Loucy (cell line): ENCODE measurements around the gene RIT2.

Experiments used
- H2AFZ ChIP-seq: fragments of 200-600 bp; sonication (generic); 2 replicates; pipeline ENCODE4 v1.6.0; 2016; ENCODE audit warnings: antibody characterized with exemption, mild to moderate bottlenecking, low read length, moderate library complexity
- H3F3A ChIP-seq: fragments of 200-600 bp; 2 replicates; pipeline ENCODE4 v1.6.0; 2016; ENCODE audit warnings: antibody characterized with exemption, low read depth, mild to moderate bottlenecking
- H3K27me3 ChIP-seq: fragments of 200-600 bp; sonication (generic); 2 replicates; pipeline ENCODE4 v1.6.1; 2014; ENCODE audit warnings: low read length, mild to moderate bottlenecking; ENCODE audit not compliant: insufficient read depth, poor library complexity, severe bottlenecking
- H3K36me3 ChIP-seq: fragments of 200-600 bp; sonication (generic); 2 replicates; pipeline ENCODE4 v1.6.1; 2016; ENCODE audit warnings: low read length; ENCODE audit not compliant: insufficient read depth
- H3K4me1 ChIP-seq: fragments of 200-600 bp; sonication (generic); 2 replicates; pipeline ENCODE4 v1.5.1; 2014; ENCODE audit warnings: low read length, mild to moderate bottlenecking; ENCODE audit not compliant: insufficient read depth, poor library complexity, severe bottlenecking
- H3K4me2 ChIP-seq: fragments of 200-600 bp; sonication (generic); 2 replicates; pipeline ENCODE4 v1.6.0; 2014; ENCODE audit warnings: antibody characterized with exemption, low read length, low read depth, mild to moderate bottlenecking; ENCODE audit not compliant: poor library complexity, severe bottlenecking
- H3K4me3 ChIP-seq: fragments of 200-600 bp; sonication (generic); 2 replicates; pipeline ENCODE4 v1.5.1; 2014; ENCODE audit warnings: low read length, mild to moderate bottlenecking, mixed read lengths; ENCODE audit not compliant: poor library complexity, severe bottlenecking
- H3K79me2 ChIP-seq: fragments of 200-600 bp; sonication (generic); 2 replicates; pipeline ENCODE4 v1.6.1; 2014; ENCODE audit warnings: low read length; ENCODE audit not compliant: insufficient read depth
- H3K9ac ChIP-seq: fragments of 200-600 bp; sonication (generic); 2 replicates; pipeline ENCODE4 v1.6.0; 2014; ENCODE audit warnings: mild to moderate bottlenecking, low read depth, low read length, moderate library complexity; ENCODE audit not compliant: poor library complexity, severe bottlenecking
- H3K9me2 ChIP-seq: fragments of 200-600 bp; sonication (generic); replicated peaks from 2 replicates; pipeline ENCODE4 v1.6.1; 2016; ENCODE audit warnings: low read depth, low read length, mixed read lengths
- H3K9me3 ChIP-seq: fragments of 200-600 bp; sonication (generic); 2 replicates; pipeline ENCODE4 v1.6.1; 2014; ENCODE audit warnings: mild to moderate bottlenecking, antibody characterized with exemption, low read length, low read depth; ENCODE audit not compliant: insufficient read depth
- H4K20me1 ChIP-seq: fragments of 200-600 bp; sonication (generic); 2 replicates; pipeline ENCODE4 v1.6.0; 2014; ENCODE audit warnings: antibody characterized with exemption, low read length, mild to moderate bottlenecking; ENCODE audit not compliant: insufficient read depth, poor library complexity, severe bottlenecking
- CTCF ChIP-seq: fragments of 200-600 bp; sonication (generic); conservative IDR thresholded peaks from 2 replicates; pipeline ENCODE4 v1.5.1; 2014; ENCODE audit warnings: mild to moderate bottlenecking, antibody characterized with exemption, low read length
- EZH2phosphoT487 ChIP-seq: fragments of 200-600 bp; IDR thresholded peaks from 2 replicates; pipeline ENCODE4 v1.6.1; 2018; ENCODE audit warnings: antibody characterized with exemption, mild to moderate bottlenecking, moderate library complexity, borderline replicate concordance

Gene RIT2

DNA sequence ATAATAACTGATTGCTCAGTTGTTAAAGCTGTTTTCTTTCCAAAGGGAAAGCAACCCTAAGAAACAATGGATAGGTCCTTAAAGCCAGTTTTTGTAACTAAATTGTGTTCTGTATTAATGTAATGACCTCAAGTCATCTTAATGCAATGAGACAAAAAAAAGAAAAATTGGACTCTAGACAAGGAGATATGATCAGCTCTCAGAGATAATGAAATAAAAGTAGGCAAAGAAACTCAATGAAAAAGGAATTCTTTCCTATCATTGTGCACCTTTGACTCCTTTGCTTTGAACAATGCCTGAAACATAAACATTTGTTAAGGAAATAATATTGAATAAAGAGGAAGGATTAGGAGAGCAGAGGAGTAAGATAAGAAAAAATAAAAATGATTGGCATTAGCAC, 86.1 kb downstream of the RIT2 start:
- Histone ChIP-seq H3K9me3 (no peaks in the 10 kb centered on the region), H2AFZ (no peak overlapping the region), H3K79me2 (no peaks in the 10 kb centered on the region), H3K9ac (no peak overlapping the region), H3F3A (no peaks in the 10 kb centered on the region), H3K4me3 (no peak overlapping the region), H3K4me2 (no peak overlapping the region), H3K27me3 (no peaks in the 10 kb centered on the region), H4K20me1 (no peaks in the 10 kb centered on the region), H3K9me2 (no peaks in the 10 kb centered on the region), H3K4me1 (no peaks in the 10 kb centered on the region), H3K36me3 (no peaks in the 10 kb centered on the region)
- no peak for TF ChIP-seq EZH2phosphoT487
- TF ChIP-seq CTCF = no peak

GRCh38 chr18:43022874-43023273, 92.6 kb downstream of the RIT2 start:
- Histone ChIP-seq H3K9me3 (no peaks in the 10 kb centered on the region), H3K9me2 (no peaks in the 10 kb centered on the region), H3K36me3 (no peaks in the 10 kb centered on the region), H3F3A (no peaks in the 10 kb centered on the region), H3K4me2 (no peak overlapping the region), H3K27me3 (no peaks in the 10 kb centered on the region), H3K79me2 (no peaks in the 10 kb centered on the region), H2AFZ (no peak overlapping the region), H4K20me1 (no peaks in the 10 kb centered on the region), H3K4me3 (no peak overlapping the region), H3K4me1 (no peaks in the 10 kb centered on the region), H3K9ac (no peak overlapping the region)
- no peak for TF ChIP-seq EZH2phosphoT487
- TF ChIP-seq CTCF = no peak

GRCh38 chr18:43017622-43018021, 97.9 kb downstream of the RIT2 start:
- Histone ChIP-seq H3K9me2 (no peaks in the 10 kb centered on the region), H3K4me2 (no peak overlapping the region), H2AFZ (no peak overlapping the region), H3K27me3 (no peaks in the 10 kb centered on the region), H3K4me3 (no peak overlapping the region), H4K20me1 (no peaks in the 10 kb centered on the region), H3F3A (no peaks in the 10 kb centered on the region), H3K9ac (no peak overlapping the region), H3K4me1 (no peaks in the 10 kb centered on the region), H3K79me2 (no peaks in the 10 kb centered on the region), H3K9me3 (no peaks in the 10 kb centered on the region), H3K36me3 (no peaks in the 10 kb centered on the region)
- TF ChIP-seq EZH2phosphoT487 = no peak
- no peak for TF ChIP-seq CTCF
